ENCODE measurements around the gene STAP1.

The STAP1 gene

DNA sequence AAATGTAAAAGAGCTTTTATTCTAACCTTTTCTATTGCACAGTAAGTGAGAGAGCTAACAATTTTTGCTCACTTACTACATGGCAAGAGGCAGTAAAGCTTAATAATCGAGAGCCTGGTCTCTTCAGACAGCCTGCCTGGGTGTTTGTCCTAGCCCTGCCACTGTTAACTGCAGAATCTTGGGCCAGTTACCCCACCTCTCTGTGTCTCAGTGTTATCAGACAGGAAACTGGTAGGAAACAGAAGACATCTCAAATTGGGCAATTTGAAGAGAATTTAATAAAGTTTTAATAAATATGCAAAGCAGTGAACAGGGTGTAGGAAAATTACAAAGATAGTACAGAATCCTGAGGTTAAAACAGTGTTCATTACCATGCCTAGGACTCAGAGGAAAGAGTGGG lies 13.4 kb downstream of the STAP1 start:
- H3K36me3 Mint-ChIP-seq: peaks cover 16% of the 10 kb centered on the region

DNA sequence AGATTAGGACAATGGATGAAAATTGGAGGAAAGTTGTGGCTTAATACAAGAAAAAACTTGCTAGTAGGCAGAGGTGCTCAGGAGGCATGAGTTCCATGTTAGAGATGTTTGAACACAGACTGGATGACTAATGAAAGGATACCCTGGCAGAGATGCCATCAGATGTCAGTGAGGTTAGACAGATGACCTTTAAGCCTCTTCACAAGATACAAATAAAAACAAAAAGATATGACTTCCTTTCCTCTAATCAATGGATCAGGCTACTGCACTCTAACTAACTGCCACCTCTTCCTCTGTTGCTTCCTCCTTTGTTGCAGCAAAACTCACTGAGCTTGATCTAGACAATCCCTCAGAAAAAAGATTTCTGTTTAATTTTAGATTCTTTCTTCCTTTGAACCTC lies 14.7 kb downstream of the STAP1 start:
- ATAC-seq (ENCODE audit: low read depth) (no peak), DNase-seq (ENCODE audit: low spot score in 2 of 2) (no peak)
- Mint-ChIP-seq H3K4me1 (peaks cover 43% of the 10 kb centered on the region), H3K36me3 (peaks cover 14% of the 10 kb centered on the region), H3K27ac (peak overlapping the region; percentile 76), H3K4me3 (peak overlapping the region; percentile 1), H3K27me3 (no peaks in the 10 kb centered on the region), H3K9me3 (no peaks in the 10 kb centered on the region)

More for the DNA sequence above, 13.4 kb downstream of the STAP1 start:
- H3K27me3 Mint-ChIP-seq: no peaks in the 10 kb centered on the region
- DNase-seq (ENCODE audit: low spot score in 2 of 2): no peak
- H3K4me1 Mint-ChIP-seq: peaks cover 49% of the 10 kb centered on the region
- no peak for ATAC-seq (ENCODE audit: low read depth)
- H3K4me3 Mint-ChIP-seq: no peak overlapping the region
- H3K9me3 Mint-ChIP-seq: no peaks in the 10 kb centered on the region
- H3K27ac Mint-ChIP-seq: peak overlapping the region; percentile 76

GRCh38 chr4:67575232-67576058 lies 16.9 kb downstream of the STAP1 start:
- peaks cover 43% of the 10 kb centered on the region for H3K4me1 Mint-ChIP-seq
- DNase-seq (ENCODE audit: low spot score in 2 of 2) (peak in 1 of 2 donors; percentile 63), ATAC-seq (ENCODE audit: low read depth) (peak; percentile 97)
- no peaks in the 10 kb centered on the region for H3K9me3 Mint-ChIP-seq
- peaks cover 23% of the 10 kb centered on the region for H3K36me3 Mint-ChIP-seq
- H3K4me3 Mint-ChIP-seq: peak overlapping the region; percentile 70
- H3K27ac Mint-ChIP-seq: peak overlapping the region; percentile 96
- H3K27me3 Mint-ChIP-seq: no peaks in the 10 kb centered on the region

DNA sequence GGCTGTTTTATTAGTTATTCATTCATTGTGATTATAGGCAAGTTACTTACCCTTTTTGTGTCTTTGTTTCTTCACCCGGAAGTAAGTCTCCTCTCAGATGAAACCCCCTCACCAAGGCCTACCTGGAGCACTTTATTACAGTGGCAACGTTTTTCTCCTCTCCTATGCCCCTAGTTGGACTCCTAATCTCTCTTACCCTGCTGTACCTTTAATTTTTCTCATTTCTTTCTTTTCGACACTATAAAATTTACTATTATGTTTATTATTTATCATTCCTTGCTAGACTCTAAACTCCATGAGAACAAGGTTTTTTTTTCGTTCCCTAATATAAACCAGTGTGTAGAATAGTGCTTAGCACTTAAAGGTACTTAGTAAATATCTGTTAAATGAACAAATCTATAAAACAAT lies 17.5 kb downstream of the STAP1 start:
- no peak for ATAC-seq (ENCODE audit: low read depth)
- H3K27ac Mint-ChIP-seq: peak overlapping the region; percentile 96
- peak overlapping the region; percentile 70 for H3K4me3 Mint-ChIP-seq
- H3K27me3 Mint-ChIP-seq: no peaks in the 10 kb centered on the region
- no peak for DNase-seq (ENCODE audit: low spot score in 2 of 2)
- peaks cover 26% of the 10 kb centered on the region for H3K36me3 Mint-ChIP-seq
- H3K9me3 Mint-ChIP-seq: no peaks in the 10 kb centered on the region
- H3K4me1 Mint-ChIP-seq: peaks cover 46% of the 10 kb centered on the region

GRCh38 chr4:67576538-67576937 lies 18.0 kb downstream of the STAP1 start:
- H3K4me3 Mint-ChIP-seq: peak overlapping the region; percentile 5
- peaks cover 30% of the 10 kb centered on the region for H3K36me3 Mint-ChIP-seq
- DNase-seq (ENCODE audit: low spot score in 2 of 2): no peak
- no peak for ATAC-seq (ENCODE audit: low read depth)
- no peaks in the 10 kb centered on the region for H3K27me3 Mint-ChIP-seq
- peaks cover 51% of the 10 kb centered on the region for H3K4me1 Mint-ChIP-seq
- H3K27ac Mint-ChIP-seq: peak overlapping the region; percentile 96
- H3K9me3 Mint-ChIP-seq: no peaks in the 10 kb centered on the region

DNA sequence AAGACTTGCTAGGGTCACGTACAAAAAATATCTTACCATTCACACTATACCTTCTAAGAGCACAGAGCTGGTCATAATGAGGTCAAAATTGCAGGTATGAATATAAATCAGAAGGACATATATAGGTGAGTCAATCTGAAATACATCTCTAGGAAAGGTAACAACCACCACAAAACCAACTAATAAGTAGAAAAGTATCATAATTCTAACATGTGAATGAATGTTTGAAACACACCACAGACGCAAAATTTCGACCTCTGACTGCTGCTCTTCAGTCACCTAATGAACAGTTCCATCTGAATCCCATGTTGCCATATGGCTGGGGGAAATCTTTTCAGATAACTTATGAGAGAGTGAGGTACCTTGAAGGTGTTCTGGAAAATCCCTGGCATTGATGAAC lies 22.1 kb downstream of the STAP1 start:
- peak overlapping the region; percentile 21 for H3K4me3 Mint-ChIP-seq
- peaks cover 35% of the 10 kb centered on the region for H3K4me1 Mint-ChIP-seq
- no peaks in the 10 kb centered on the region for H3K9me3 Mint-ChIP-seq
- ATAC-seq (ENCODE audit: low read depth): no peak
- no peaks in the 10 kb centered on the region for H3K27me3 Mint-ChIP-seq
- H3K36me3 Mint-ChIP-seq: peaks cover 41% of the 10 kb centered on the region
- peak overlapping the region; percentile 93 for H3K27ac Mint-ChIP-seq
- DNase-seq (ENCODE audit: low spot score in 2 of 2): no peak

DNA sequence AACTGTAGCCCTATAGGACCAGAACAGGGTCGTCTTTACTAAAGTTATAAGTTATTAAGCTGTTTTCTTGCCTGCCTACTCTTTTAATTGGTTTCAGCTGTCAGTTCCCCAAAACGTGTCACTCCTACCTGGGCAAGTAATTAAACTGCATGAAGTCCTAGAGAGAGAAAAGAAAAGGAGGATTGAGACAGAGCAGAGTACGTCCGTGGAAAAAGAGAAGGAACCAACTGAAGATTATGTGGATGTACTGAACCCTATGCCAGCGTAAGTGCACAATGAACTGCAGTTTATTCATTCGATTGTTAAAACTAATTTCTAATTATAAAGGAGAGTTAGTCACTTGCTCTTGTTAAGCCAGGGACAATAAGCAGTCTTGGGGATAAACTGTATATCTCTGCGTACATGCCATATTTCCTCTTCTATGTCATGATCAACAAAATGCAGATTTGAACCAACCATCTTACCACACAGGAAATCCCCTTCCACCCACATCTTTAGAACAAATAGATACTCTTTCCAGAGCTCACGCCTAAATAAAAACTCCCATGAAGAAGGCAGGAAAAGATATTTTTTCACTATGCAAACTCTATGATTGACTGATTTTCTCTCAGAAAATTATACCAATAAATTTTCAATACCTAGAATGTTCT lies 22.8 kb downstream of the STAP1 start:
- ATAC-seq (ENCODE audit: low read depth): peak; percentile 97
- peaks cover 29% of the 10 kb centered on the region for H3K4me1 Mint-ChIP-seq
- no peaks in the 10 kb centered on the region for H3K9me3 Mint-ChIP-seq
- no peaks in the 10 kb centered on the region for H3K27me3 Mint-ChIP-seq
- peaks cover 41% of the 10 kb centered on the region for H3K36me3 Mint-ChIP-seq
- peak overlapping the region; percentile 49 for H3K4me3 Mint-ChIP-seq
- peak overlapping the region; percentile 93 for H3K27ac Mint-ChIP-seq
- peak in 1 of 2 donors; percentile 25 for DNase-seq (ENCODE audit: low spot score in 2 of 2)

GRCh38 chr4:67581913-67582312 lies 23.4 kb downstream of the STAP1 start:
- Mint-ChIP-seq H3K4me1 (peaks cover 29% of the 10 kb centered on the region), H3K9me3 (no peaks in the 10 kb centered on the region), H3K27me3 (no peaks in the 10 kb centered on the region), H3K27ac (peak overlapping the region; percentile 93), H3K4me3 (no peak overlapping the region), H3K36me3 (peaks cover 44% of the 10 kb centered on the region)
- ATAC-seq (ENCODE audit: low read depth) (no peak), DNase-seq (ENCODE audit: low spot score in 2 of 2) (no peak)

GRCh38 chr4:67584496-67584895 lies 26.0 kb downstream of the STAP1 start:
- peak overlapping the region; percentile 42 for H3K27ac Mint-ChIP-seq
- no peak for ATAC-seq (ENCODE audit: low read depth)
- DNase-seq (ENCODE audit: low spot score in 2 of 2): no peak

DNA sequence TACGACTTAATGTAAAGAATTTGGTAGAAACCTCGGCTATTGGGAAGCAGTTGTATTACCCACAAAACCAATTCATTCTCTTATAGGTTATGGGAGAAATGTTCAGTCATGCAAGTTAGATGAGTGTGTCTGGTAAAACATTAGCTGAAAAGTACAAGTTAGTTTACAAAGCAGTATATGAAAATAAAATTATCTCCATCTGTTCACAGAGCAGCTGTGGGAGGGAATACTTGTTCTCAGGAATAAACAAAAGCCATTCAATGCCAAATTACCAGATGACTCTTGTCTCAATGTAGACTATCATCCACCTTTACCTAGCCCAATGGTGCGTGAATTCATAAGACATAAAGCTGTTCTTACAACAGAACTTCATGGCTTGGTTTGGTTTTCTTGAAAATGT lies 28.6 kb downstream of the STAP1 start:
- H3K27ac Mint-ChIP-seq: no peak overlapping the region
- DNase-seq (ENCODE audit: low spot score in 2 of 2): no peak
- peaks cover 5% of the 10 kb centered on the region for H3K4me1 Mint-ChIP-seq
- no peak overlapping the region for H3K4me3 Mint-ChIP-seq
- ATAC-seq (ENCODE audit: low read depth): no peak
- H3K27me3 Mint-ChIP-seq: no peaks in the 10 kb centered on the region
- H3K9me3 Mint-ChIP-seq: no peaks in the 10 kb centered on the region
- H3K36me3 Mint-ChIP-seq: peaks cover 39% of the 10 kb centered on the region

More at GRCh38 chr4:67584496-67584895, 26.0 kb downstream of the STAP1 start:
- Mint-ChIP-seq H3K27me3 (no peaks in the 10 kb centered on the region), H3K4me1 (peaks cover 21% of the 10 kb centered on the region), H3K9me3 (no peaks in the 10 kb centered on the region), H3K36me3 (peaks cover 41% of the 10 kb centered on the region), H3K4me3 (no peak overlapping the region)

GRCh38 chr4:67593741-67594175 lies 35.2 kb downstream of the STAP1 start:
- H3K9me3 Mint-ChIP-seq: peaks cover 3% of the 10 kb centered on the region
- no peak overlapping the region for H3K4me3 Mint-ChIP-seq
- ATAC-seq (ENCODE audit: low read depth) (no peak), DNase-seq (ENCODE audit: low spot score in 2 of 2) (no peak)
- no peaks in the 10 kb centered on the region for H3K27me3 Mint-ChIP-seq
- H3K4me1 Mint-ChIP-seq: peaks cover 25% of the 10 kb centered on the region
- H3K27ac Mint-ChIP-seq: peak overlapping the region; percentile 14
- H3K36me3 Mint-ChIP-seq: peaks cover 60% of the 10 kb centered on the region

DNA sequence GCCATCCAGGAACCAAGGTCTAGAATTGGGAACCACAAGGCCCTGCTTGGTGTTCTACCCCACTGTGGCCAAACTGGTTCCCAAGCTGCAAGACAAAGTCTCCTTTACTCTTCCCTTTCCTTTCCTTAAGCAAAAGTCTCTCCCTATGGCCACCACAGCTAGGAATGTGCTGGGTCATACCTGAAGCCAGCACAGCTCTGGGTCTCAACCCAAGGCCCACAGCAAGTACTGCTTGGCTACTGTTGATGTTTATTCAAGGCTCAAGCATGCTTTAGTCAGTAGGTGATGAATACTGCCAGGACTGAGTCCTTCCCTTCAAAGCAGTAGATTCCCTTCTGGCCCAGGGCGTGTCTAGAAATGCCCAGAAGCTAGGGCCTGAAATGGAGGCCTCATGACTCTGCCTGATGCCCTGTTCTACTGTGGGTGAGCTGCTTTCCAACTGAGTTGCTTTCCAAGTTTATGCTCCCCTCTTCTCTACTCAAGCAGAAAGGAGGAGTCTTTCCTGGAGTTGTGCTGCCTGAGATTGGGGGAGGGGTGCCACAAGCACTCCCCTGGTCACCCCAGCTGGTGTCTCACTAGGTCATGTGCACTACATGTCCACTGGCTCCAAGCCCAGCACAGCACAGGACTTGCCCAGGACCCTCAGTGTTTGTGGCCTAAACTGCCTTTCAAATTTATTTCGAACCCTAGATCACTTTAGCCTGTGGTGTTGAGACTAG lies 44.9 kb downstream of the STAP1 start:
- Mint-ChIP-seq H3K4me3 (no peak overlapping the region), H3K9me3 (peaks cover 7% of the 10 kb centered on the region), H3K36me3 (peaks cover 65% of the 10 kb centered on the region), H3K27me3 (no peaks in the 10 kb centered on the region), H3K27ac (no peak overlapping the region), H3K4me1 (peaks cover 8% of the 10 kb centered on the region)
- DNase-seq (ENCODE audit: low spot score in 2 of 2) (no peak), ATAC-seq (ENCODE audit: low read depth) (no peak)

DNA sequence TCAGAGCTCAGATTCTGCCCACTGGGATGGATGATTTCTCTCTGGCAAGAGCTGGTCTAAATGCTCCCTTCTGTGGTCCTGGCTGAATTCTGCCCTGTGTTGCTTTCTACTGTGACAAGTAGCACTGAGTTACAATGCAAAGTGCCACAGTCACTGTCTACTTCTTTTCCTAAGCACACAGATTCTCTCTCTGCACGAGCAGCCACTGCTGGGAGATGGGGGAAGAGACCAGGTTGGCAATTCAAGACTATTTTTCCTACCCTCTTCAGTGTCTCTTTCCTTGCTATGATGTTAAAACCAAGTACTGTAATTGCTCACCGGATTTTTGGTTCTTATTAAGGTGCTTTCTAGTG lies 45.5 kb downstream of the STAP1 start:
- H3K4me1 Mint-ChIP-seq: peaks cover 3% of the 10 kb centered on the region
- no peak for DNase-seq (ENCODE audit: low spot score in 2 of 2)
- H3K4me3 Mint-ChIP-seq: no peak overlapping the region
- no peak overlapping the region for H3K27ac Mint-ChIP-seq
- peaks cover 8% of the 10 kb centered on the region for H3K9me3 Mint-ChIP-seq
- H3K27me3 Mint-ChIP-seq: no peaks in the 10 kb centered on the region
- no peak for ATAC-seq (ENCODE audit: low read depth)
- H3K36me3 Mint-ChIP-seq: peaks cover 63% of the 10 kb centered on the region

GRCh38 chr4:67604749-67605148 lies 46.2 kb downstream of the STAP1 start:
- Mint-ChIP-seq H3K4me1 (peaks cover 3% of the 10 kb centered on the region), H3K27me3 (no peaks in the 10 kb centered on the region), H3K27ac (no peak overlapping the region), H3K9me3 (peaks cover 10% of the 10 kb centered on the region), H3K4me3 (no peak overlapping the region), H3K36me3 (peaks cover 63% of the 10 kb centered on the region)
- ATAC-seq (ENCODE audit: low read depth): no peak
- DNase-seq (ENCODE audit: low spot score in 2 of 2): no peak
